NCI-H82 (cell line): ENCODE measurements around the gene CABLES2.
A peak's percentile ranks its signal among the peaks of the same experiment; 100 is the strongest.
"Not testable (repeated sequence)": the region's sequence is repeated elsewhere in the genome, so short reads cannot be mapped to it uniquely, and the experiment has no call there.

ENCODE experiments used
- DNase-seq: peaks from one replicate; lab custom pipeline; 2025; lab: John Stamatoyannopoulos, UW

The CABLES2 gene

DNA sequence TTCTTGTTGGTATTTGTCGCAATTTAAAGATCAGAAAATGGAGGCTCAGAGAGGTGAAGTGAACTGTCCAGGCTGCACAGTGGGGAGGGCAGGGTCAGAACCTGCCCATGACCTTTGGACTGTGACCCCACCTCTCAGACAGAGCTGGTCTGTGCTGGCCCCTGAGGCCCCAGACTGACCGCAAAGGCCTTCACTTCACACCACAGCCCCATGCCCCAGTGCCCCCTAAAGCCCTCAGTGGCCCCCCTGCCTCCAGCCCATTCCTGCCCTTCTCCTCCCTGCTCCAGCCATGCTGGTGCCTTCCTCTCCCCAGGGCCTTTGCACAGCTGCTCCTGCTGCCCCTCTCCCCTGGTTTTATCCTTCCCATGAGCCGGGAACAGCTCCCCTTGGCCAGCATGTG is 29.6 kb upstream of the CABLES2 start:
- DNase-seq: no peak

DNA sequence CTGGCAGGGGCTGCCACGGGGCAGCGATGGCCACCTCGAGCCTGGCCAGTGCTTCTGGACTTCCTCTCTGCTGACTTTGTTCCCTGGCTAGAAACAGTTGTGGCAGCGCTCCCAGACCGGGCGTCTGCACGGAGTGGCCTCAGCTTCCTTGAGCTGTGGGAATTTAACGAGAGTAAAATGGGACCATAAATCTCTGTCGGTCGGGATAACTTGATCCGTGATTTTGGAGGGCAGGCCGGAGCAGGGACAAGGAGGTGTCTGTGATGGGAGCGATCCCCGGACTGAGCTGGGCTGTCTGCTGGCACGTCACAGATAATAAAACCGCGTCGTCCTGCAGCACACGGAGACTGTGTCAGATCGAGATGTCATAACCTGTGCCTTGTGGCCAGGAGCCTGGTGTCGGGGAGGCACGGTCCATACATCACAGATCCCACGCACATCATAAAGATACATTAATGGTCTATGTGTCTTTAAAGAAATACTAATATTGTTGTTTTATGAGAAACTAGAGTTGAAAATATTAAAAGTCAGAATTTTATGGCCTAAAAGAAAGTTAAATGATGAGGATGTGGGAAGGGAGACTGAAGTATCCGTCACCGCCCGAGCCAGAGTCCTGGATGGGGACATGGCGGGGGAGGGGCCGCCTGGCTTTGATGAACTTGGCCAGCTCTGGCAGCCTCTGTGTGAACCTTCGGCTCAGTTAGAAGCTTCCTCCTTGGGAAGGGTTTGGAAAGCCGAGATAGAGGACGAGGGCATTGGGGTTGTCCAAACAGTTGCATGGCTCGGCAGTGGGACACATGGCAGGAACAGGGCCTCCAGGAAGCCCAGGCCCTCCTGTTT is 26.8 kb upstream of the CABLES2 start:
- no peak for DNase-seq

DNA sequence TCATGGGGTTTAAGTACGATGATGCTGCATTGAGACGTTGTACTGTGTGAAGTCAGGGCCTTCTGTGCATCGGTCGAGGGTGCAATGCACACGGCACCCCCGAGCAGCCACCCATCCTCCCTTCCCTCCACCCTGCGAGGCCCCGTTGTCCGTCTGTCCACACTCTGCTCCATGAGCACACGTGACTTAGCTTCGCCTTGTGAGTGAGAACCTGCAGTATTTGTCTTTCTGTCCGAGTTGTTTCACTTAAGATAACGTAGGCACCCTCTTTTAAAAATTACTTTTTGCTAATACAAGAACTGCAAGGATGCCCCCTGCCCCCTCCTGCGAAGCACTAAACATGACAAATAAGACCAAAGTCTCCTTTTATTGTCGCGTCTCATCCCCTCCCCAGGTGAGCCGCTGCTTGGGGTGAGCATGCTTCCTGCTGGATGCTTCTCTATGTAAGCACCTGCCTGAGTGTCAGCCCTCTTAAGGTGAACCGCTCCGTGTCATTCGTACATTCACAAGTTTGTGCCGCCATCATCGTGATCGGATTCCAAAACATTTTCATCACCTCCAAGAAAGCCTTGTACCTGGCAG is 23.9 kb upstream of the CABLES2 start:
- DNase-seq: no peak

DNA sequence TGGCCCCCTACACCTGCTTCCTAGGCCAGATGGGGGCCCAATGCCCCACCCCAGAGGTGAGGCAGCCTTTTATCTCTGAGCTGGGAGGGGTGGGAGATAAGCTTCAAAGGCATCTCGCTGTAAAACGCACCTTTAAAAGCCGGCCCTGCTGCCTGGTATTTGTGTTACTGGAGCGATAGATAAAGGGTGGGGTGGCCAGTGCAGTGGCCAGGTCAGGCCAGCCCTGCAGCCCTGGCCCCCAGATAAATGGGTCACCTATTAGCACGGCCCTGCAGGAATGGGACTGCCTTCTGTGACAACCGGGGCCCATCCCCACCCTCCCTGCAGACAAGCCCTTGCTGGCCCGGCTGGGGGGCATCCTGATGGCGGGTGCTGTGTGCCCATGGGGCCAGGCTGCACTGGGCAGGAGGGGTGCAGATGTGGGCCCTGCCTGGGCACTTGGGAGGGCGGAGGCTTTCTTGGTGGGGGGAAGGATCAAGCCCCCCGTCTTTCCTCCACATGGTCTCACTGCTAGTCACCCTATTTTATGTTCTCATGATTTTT is 23.3 kb upstream of the CABLES2 start:
- no peak for DNase-seq

DNA sequence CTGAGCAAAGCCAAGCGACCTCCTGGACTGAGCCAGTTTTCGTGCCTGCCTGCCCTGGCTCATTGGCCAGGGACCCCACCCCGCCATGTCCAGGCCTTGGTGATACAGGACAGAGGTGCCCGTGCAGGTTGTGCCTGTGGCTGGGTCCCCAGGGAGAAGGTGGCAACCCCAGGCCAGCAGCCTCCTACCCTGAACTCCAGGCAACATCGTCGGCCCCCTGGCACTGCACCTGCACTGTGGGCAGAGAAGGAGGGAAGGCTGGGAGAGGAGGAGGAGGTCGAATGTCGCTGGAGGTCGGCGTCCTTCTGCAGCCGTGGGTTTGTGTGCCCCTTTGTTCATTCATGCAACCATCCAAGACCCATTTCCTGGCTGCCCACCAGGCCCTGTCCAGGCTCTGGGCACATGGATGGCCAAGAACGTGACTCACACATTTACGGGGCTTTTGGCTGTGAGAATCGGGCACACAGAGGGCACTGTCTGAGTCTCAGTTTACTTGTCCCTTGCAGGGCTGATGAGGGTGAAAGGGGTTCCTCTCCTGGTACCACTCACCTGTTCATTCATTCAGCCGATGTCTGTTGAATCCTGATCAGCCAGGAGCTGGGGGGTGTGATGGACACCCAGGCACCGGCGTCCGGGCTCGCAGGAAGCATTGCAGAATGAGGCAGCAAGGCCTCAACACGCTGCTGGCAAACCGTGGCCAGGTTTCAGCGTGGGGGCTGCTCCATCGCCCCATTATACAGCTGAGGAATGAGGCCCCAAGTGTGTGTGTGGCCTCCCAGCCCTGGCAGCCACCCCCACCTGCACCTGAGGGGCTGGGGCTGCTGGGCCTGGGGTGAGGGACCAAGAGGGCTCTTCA is 22.6 kb upstream of the CABLES2 start:
- no peak for DNase-seq

DNA sequence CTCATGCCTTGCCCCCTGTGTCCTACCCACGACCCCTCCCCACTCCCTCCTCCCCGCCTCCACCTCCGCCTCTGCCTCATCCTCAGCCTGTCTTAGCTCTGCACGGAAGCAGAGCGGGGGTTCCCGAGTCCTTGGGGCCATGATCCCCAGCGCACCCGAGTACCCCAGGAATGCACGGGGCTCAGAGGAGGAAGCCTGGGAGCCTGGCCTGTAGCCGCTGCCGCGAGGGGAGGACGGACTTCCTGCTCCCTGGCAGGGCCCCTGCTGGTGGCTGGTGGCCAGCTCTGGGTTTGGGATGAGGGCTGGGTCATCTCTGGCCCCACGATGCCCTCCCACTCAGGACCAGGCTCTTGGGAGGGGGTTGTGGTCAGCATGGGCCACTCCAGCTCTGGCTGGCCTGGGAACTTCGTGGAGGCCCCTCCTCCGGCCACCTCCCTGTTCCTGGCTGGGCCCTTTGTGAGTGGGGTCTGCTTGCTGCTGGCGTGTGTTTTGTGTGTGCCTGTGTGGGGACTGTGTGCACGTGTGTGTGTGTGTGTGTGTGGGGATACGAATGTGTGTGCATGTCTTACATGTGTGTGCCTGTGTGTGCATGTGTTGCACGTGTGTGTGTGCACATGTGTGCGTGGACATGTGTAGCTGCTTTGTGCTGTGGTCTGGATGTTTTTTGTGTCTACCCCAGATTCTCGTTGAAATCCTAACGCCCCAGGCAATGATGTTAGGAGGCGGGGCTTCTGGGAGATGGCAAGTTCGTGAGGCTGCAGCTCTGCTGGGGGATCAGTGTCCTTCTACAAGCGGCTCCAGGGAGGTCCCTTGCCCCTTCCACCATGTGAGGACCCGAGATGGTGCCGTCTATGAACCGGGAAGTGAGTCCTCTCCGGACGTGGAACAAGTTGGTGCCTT is 21.6 kb upstream of the CABLES2 start:
- DNase-seq: peak; percentile 19

DNA sequence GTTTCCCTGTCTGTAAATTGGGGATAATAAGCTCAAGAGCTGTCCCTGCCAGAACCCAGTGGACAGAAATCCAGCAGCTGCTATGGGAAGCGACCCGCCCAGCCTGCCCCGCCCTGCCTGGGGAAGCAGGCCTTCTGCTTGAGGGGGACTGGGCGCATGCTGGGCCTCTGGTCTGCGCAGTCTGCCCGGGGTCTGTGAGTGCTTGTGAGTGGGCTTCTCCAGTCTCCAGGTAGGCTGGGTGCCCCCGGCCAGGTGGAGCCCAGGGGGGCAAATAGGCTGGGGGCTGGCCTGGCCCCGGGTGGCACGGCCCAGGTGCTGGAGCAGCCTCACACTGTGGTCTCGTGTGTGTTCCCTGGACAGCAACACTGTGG is 20.9 kb upstream of the CABLES2 start:
- DNase-seq: no peak

DNA sequence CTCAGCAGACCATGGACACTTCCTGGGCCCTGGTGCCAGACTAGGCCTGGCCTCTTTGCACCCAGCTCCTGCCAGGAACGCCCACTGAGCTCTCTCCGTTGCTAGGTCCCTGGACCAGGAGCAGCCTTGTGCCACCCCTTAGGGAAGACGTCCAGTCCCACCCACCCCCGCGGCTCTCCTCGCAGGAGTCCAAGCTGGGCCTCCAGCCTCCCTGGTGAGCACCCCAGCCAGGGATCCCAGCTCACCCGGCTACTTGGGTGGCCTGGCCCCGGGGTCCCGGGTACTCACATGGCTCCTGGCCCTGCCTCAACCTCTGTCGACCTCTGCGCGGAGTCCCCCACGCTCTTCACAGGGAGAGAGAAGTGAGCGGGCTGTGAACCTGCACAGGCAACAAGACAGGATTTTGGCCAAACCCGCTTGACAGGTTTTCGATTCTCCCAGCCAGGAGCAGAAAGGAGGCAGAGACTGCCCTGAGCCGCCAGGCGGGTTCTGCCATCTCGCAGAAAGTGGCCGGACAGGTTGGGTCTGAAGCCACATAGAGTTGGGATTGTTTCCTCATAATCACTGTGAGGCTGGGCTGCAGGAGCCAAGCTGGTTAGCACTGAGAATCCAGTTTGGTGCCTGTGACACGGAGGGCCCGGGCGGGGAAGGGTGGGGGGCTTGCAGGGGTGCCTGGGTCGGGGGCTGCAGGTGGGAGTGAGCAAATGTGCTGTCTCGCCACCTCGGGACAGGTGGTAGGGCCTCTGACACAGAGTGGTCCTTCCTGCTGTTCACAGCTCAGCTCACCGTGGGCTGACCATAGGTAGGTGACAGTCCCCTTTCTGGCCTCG is 20.3 kb upstream of the CABLES2 start, which contains the start of gene RBBP8NL:
TSS of gene RBBP8NL (minus strand) at position 368 of the 830 bp plus-strand sequence. CDS start 7,892 bp downstream, outside the sequence.
- no peak for DNase-seq

DNA sequence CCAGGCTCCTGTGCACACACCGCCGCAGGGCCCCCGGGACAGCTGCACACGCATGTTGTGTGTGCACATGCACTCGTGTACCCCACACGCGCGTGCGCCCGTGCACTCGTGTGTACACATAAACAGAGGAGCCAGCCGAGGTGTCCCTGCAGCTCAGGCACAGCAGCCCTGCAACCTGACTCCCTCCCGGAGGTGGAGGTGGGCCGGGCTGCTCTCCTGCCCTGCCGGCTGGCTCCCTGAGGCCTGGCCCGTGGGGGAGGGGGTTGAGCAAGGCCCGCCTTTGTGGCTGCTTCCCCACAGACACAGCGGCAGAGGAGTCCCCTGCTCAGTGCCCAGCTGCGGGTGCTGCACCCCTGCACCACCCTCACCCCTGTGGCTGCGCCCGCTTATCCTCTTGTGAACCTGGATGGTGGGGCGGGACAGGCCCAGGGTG is 19.6 kb upstream of the CABLES2 start:
- DNase-seq: no peak

DNA sequence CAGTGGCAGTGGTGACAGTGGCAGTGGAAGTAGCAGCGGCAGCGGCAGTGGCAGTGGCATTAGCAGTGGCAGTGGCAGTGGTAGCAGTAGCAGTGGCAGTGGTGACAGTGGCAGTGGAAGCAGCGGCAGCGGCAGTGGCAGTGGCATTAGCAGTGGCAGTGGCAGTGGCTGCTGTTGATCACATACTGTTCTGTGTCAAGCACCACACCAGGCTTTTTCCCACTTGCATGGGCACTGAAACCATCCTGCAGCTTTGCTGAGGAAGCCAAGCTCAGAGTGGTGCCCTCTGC is 18.9 kb upstream of the CABLES2 start:
- DNase-seq: not testable (repeated sequence)

DNA sequence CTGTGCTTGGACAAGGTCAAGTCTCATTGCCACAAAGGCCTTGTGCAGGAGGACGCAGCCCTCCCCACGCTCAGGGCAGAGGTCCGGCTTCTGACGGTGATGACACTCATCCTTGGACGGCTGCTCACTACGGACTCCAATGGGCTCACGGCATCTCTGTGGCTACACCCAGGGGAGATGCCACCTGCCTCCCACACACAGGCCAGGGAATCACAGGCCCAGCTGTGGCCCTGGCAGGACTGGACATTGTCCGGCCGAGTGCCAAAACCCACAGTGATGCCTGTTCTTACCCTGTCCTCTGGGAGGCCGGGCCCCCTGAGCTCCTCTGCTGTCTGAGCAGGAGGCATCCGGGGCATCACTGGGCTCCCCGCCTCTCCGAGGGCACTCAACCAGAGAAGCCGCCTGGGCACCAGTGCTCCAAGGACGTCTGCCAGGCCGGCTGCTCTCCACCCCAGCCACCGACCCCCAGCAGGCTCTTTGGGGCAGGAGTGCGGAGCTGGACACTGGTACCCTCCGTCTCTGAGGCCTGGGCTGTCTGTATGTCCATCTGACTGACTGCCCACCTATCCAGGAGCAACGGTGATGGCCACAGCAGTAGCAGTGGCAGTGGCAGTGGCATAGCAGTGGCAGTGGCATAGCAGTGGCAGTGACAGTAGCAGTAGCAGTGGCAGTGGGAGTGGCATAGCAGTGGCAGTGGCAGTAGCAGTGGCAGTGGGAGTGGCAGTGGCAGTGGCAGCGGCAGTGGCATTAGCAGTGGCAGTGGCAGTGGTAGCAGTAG is 18.4 kb upstream of the CABLES2 start:
- no peak for DNase-seq

DNA sequence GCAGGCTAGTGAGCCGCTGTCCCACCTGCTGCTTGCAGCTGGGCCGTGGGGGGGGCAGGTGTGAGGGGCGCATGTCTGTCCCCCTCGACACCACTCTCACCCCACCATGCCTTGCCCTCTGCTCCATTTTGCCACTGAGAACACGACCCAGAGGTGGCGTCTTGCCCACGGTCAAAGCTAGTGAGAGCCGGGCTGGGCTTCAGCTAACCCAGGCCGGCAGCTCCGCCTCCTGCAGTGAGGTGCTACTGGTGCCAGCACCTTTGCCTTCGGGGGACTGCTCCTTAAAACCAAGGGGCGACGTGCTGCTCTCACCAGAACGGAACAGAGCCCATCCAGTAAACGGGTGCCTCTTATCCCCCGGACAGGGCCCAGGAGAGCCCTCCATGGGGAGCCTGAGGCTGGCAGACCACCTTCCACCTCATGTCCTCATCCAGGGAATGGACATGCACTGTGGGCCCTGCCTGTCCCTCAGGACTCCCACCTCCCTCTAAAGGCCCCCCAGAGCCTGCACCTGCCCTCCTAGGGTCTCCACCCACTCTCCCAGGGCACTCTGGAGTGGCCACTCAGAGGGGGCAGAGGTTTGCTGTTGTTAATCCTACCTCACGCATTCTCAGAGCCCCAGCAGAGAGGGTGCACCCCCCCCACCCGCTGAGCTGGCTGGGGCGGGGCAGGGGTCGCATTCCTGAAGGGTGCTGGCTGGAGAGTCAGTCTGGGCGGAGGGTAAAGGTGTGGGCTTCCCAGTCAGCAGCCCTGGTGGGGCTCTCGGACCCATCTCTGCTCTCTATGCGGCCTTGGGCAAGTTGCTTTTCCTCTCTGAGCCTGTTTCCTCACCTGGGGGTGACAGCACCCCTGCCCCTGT is 17.4 kb upstream of the CABLES2 start:
- no peak for DNase-seq

DNA sequence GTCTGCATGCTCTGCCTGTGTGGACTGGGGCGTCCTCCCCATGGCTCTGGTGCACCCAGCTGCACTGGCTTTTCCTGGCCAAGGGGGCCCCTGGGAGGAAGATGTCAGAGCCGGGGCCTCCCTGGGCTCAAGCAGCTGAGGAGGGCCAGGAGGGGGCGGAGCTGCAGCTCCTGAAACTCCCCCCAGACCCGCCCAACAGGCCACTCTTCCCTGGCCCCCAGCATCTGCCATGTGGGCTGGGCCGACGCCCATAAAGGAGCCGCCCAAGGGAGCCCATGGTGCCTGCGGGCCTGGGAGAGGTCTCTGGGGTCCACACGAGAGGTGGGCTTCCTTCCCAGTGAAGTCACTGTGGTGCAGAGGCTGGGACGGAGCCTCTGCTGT is 16.2 kb upstream of the CABLES2 start:
- DNase-seq: peak; percentile 61

DNA sequence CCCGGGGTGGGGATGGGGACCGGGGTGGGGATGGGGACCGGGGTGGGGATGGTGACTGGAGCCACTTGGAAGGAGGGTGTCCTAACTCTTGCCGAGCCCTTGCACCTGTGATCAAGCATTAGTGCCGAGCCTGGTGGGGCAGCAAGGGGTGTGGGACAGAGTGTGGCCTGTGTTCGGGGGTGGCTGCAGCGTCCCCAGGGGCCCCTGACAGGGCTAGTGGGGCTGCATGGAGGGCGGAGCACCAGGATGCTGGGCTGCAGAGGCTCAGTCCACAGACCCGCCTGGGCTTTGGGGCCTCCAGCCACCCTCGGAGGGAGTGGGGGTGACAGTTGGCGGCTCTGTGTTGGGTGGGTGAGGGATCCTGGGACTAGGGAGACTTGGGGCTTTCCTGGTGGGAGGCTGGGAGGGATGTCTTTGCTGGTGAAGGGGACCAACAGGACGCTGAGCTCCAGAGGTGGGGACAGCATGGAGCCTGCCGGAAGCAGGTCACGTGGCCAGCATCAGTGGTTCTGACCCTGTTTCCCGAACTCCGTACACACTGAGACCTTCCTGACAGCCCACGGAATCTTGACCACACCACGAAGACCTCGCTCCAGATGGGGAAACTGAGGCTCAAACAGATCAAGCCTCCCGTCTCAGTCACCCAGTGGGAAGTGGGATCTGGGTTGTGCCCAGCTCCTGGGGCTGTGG is 15.7 kb upstream of the CABLES2 start:
- no peak for DNase-seq

DNA sequence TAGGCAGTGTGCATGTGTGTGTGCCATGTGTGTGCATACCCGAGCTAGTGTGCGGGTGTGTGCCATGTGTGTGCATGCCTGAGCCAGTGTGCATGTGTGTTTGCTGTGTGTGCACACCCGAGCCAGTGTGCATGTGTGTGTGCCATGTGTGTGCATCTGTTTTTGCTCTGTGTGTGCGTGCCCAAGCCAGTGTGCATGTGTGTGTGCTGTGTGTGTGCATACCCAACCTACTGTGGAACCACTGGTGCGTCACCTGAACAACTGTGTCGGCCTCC is 14.6 kb upstream of the CABLES2 start:
- no peak for DNase-seq

DNA sequence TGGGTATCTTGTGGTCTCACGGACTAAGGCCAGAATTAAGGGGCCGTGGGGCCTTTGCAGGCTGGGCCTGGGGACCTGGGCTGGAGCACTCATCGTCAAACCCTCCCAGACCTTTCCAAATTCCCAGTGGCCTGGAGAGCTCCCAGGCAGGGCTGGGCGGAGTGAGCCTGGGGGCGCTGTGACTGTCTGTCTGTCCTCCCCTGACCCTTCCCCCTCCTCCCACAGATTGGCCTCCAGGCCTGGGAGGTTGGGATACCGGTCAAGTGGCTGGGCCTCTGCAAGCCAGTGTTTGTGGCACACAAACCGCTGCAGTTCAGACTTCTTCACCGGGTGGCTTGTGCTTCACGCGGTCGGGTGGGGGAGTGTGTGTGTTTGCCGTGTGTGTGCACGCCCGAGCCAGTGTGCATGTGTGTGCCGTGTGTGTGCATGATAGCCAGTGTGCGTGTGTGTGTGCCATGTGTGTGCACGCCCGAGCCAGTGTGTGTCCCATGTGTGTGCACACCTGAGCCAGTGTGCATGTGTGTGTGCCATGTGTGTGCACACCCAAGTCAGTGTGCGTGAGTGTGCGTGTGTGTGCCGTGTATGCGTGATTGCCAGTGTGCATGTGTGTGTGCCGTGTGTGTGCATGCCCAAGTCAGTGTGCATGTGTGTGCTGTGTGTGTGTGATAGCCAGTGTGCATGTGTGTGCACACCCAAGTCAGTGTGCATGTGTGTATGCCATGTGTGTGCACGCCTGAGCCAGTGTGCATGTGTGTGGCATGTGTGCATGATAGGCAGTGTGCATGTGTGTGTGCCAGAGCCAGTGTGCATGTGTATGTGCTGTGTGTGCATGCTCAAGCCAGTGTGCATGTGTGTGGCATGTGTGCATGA is 14.0 kb upstream of the CABLES2 start:
- DNase-seq: no peak

DNA sequence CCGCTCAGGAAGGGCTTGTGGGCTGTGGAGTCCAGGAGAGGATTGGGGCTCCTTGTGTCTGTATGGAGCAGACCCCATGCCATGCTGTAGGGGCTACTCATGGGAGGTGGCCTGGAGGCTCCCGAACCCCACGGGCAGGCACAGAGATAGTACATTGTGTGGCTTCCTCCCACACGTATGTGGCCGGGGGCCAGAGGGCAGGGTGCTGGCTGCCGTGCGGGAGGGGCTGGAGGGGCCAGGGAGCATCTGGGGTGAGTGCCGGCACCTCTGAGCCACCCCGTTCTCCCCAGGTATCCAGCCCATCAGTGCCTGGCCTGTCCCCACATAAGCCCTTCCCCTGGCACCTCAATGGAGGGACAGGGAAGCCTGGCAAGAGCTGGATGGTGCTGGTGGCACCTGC is 12.7 kb upstream of the CABLES2 start:
- no peak for DNase-seq
